CD4-positive, alpha-beta T cell treated with Interferon gamma for 1 hour (primary cell): ENCODE data around the gene ZSCAN26.

Experiments used
- DNase-seq: peaks from one replicate; pipeline ENCODE4 v3.0.0-alpha.2; 2020

ZSCAN26 gene

GRCh38 chr6:28323813-28324424, 57.0 kb downstream of the ZSCAN26 start:
- no peak for DNase-seq

DNA sequence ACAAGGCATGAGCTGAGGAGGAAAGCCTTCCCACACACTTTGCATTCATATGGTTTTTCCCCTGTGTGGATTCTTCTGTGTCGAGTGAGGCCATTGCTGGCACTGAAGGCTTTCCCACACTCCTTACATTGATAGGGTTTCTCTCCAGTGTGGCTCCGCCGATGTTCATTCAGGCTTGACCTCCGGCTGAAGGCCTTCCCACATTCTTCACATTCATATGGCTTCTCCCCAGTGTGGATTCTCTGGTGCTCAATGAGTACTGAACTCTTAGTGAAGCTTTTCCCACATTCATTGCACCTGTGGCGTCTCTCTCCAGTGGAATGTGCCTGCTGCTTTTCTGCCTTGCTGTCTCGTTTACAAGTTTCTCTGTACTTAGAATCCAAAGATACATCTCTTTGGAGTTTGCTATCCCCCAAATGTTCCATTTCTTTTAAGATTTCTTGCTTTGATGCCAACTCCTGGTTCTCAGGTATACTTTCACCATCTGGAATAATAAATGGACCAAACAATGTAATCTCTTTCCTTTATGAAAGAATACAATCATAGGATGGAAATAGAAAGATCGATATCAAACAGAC, 59.5 kb downstream of the ZSCAN26 start:
- no peak for DNase-seq
